T-helper 9 cell (primary cell): Measurements from ENCODE around the gene PDE11A.

Experiments used
- DNase-seq: peaks from one replicate; pipeline ENCODE4 v3.0.0-alpha.2; 2020

The PDE11A gene

DNA sequence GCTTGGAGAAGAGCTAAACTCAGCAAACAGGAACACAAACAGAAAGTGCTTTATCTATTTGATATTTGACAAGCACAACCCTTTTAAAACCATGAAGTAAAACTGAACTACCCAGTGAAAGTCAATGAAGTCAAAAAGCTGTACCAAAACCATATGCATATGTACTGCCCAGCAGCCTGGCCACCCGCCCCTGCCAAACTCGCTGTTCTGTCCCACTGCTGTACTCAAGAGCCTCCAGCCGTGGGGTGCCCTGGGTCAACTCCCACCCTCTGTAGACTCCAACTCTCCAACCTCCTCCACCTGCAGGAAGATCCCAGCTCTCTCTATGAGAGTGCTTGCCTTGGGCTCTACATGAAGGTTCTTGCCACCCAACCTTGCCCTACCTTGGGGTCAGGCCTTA is 411.8 kb downstream of the PDE11A start:
- DNase-seq = no peak

DNA sequence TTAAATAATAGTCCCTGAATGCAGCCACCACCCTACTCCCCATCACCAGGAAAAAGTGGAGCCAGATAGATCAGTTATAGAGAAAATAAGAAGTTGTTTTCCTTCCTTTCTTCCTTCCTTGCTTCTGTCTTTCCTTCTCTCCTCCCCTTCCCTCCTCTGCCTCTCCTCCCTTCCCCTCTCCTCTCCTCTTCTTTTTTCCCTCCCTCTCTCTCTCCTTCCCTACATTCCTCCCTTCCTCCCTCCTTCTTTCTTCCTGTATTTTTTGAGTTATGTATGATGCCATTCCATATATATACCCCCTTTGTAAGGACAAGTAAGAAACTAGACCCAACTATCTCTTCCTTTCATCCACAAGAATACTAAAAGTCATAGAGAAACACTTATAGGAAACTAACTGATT is 414.3 kb downstream of the PDE11A start:
- no peak for DNase-seq

DNA sequence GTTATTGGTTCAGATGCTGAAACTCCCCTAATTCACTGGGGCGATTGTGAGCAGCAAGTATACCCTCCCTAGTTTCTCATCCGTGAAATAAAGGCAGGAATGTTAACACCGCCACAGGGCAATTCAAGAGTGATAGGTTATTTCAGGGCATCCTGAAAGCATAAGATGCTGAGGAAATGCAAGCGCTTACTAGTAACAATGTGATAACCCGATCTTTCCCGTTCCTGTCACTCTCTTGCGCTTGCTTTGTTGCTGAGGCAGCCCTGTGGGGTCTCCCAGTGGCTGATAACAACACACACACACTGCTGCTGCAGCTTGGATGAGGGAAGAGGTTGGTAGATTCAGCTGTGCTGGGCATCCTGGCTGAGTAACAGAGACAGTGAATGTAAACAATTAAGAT is 420.7 kb downstream of the PDE11A start:
- DNase-seq = no peak

DNA sequence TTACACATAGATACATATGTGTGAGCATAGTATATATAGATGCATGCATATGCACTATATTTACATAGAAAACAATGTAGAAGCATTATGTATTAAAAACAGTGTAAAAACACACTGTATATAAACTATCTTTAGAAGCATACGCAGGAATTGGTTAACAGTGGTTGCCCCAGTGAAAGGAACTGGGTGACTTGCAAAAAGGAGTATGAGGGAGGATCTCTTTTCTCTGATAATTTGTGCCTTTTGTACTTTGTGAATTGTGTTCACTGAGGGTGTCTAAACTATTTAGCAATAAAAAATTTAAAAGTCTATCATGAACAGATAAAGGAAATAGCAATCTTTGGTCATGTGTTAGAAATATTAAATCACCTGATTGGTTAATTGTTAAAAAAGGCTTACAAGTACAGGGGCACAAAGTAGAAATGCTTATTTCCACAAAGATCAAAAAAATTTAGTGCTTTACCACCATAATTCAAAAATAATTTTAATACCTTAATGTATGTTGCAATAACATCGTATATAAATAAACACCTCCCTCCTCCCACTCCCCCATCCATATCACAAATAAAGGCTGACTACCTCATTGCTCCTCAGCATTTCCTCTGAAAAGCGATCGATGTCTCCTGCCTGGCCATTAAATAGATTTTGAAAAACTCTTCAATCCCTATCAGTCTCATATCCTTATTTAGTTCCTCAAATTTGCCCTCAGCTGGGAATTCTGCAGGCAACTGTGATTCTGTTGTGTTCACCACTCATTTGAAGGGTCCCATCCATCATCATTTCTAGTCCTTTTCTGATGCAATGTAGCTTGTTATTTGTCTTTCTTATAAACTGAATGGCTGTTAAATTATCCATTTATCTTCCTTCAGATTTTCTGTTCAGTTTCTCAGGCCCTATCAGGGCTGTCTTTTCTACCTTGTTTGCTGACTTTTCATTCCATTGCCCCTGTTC is 422.7 kb downstream of the PDE11A start:
- no peak for DNase-seq

DNA sequence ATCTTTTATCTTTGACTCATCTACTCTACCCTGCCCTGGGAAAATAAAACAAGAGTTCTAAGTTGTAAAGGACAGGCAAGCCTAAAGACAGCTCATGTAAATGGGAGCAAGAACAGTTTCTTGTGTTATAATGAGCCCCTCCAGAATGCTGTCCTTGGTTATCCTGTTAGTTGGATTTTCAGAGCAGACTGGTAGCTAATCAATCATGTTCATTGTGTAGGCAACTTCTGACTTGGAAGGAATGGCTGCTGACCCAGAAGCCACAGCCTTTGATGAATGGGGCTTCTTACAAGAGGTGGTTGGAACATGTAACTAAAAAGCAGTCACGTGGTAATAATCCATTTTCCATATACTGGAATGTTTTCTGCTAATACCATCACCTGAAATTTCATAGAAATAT is 425.8 kb downstream of the PDE11A start:
- DNase-seq = no peak

DNA sequence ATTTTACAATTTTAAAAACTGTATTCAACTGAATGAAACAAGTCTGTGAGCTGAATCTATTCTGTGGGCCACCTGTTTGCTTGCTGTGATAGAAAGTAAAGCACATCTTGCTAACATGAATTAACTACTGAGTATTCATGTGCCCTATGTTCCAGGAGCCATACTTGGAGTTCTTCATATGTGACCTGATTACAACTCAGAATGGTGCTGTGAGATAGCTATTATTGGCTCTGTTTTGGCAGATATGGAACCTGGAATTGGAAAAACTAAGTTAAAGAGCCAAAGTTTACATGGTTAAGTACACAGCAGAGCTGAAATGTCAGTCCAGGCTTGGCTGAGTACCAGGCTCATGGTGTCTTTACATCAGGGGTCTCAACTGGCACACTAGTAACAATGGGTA is 426.3 kb downstream of the PDE11A start:
- DNase-seq = no peak

DNA sequence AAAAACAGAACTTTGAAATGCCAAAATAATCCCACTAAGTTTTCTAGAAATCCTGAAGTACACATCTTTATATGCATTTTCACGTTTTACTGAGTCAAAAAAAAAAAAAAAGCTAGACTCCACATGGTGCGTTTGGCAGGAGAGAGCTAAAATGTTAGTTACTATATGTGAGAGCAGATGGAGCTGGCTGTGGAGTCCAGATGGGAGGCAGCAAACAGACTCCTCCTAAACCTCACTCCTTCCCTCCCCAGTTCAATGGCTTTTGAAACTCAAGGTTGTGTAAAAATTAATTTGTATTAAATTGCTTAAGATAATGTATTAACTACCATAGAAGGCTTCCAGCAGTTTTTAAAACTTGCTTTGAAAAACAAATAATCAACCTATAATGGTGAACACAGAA is 431.2 kb downstream of the PDE11A start:
- no peak for DNase-seq

DNA sequence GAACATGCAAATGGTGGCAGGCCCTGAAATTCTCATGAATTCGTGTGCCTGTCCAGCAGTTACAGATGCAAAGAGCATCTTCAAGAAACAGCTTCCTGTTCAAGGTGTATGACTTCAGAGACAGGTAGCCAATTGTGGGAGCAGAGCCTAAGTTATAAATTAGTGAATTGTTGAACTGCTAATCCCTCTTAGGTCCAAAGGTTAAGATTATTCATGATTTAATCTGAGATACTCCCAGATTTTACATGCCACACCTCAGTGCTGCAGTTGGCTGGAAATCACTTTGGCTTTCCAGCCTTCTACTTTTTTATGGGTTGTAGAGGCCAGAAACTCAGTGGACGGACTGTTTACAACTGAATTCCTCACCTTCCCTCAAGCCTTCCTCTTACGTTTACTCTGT is 432.2 kb downstream of the PDE11A start:
- DNase-seq = no peak

DNA sequence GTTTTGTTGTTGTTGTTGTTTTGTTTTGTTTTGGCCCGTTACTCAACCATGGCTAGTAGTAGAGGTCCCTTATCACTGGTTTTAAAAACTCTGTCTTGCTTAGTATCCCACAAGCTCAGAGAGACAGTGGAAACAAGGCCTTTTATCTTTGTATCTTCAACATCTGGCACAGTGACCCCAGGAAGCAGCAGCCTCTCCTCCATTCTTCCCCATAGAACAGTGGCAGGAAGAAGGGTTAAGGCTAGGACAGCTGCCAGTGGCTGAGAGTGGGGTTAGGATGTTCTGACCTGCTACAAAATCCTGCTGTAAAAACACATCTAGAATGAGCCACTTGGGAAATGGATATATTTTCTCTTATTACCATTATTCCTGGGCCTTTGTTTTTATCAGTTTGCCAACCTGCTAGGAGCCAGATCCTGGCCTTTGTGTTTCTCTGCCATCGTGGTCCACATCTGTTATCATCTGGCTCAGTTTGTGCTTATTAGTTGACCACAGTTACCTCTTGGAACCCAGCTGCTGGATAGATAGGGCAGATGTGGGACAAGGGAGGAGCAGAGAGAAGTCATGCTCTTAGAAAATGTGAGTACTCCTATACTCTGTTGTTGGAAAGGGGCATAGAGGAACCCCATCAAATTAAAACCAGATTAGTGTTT is 433.2 kb downstream of the PDE11A start:
- DNase-seq = no peak

DNA sequence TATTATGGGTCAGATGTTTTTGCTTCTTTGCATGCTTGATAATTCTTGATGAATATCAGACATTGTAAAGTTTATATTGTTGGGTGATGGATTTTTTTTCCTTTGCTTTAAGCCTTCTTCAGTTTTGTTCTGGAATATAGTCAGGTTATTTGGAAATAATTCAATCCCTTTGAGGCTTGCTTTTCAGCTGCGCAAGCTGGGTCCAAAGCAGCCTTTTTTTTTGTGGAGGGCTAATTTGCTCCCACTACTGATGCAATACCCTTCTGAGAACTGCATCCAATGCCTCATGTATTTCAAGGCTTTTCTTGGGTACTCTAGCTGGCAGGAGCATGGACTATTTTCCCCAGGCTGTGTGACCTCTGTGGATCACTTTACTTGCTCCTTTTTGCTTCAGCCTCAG is 434.1 kb downstream of the PDE11A start:
- no peak for DNase-seq

DNA sequence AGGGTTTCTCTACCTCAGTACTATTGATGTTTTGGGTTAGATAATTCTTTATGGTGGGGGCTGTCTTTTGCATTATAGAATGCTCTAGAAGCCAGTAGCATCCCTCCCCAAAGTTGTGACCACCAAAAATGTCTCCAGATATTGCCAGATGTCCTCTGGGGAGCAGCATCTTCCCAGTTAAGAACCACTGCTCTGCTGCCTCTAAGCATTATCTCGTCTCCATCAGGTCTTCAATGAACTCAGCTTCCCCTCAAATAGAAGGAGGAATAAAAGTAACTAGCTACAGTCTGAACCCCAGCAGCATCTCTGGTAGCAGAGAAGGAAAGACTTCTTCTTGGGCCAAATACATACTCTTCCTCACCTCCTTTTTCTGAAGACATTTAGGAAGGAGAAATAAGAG is 435.9 kb downstream of the PDE11A start:
- no peak for DNase-seq

DNA sequence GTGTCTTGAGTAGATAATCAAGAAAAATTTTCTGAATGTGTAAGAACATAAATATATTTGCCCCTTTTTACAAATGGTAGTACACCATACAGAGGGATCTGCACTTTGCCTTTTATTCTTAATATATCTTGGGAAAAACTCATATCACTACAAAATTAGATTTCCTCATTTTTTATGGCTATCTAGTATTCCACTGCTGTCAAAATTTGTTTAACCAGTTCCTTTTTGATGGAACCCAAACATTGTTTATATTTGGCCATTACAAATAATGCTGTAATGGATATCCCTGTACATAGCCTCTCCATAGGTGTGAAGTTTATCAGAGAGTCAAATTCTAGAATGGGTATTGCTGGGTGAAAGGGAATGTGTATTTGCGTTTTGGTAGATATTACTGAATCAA is 436.9 kb downstream of the PDE11A start:
- no peak for DNase-seq

DNA sequence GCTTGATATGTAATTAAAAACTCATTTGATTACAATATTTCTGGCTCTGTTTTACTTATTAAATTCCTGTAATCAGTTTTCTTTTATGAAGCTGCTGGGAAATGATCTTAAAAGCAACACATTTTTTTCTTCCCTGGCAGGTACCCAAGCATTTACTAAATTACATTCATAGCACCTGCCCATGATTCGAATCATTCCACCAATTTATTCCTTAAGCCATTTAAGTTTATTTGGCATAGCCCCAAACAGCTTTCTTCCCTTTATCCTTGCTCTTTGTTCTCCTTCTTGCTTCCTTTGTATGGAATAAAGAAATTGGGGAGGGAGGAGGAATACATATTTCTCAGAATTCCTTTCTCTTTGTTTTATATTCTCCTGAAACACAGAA is 438.7 kb downstream of the PDE11A start:
- DNase-seq = no peak

DNA sequence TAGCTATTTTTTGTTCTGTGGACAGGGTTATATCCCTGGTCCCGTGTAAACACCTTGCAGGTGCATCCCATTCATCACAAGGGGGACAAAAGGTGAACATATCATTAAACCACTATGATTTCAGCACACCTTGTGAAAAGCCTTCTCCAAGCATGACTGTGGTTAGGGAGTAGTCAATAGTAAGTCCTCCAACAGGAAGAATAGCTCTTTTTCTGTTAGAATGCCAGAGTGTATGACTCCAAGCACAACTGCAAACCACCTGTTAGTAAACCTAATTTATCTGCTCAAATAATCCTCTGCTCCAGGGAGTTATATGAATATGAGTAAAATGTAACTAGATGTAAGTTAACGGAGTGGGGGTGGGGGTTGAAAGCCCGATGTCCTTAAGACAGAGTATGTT is 439.5 kb downstream of the PDE11A start:
- no peak for DNase-seq

DNA sequence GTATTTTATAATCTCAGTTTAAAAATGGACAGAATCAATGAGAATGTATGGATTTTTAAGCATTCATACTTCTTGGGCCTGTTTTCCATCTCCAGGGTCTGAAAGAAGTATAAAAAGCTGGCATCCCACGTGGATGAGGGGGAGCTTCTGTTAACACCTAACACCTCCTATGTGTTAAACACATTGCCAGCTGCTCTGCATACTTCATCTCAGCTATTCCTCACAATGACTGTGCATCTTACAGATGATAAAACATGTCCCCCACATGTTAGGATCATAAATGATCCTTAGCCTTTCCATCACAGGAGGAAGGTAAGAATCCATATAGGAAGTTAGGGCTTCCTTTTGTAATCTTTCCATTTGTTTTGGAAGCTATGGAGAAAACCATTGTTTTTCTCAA is 440.9 kb downstream of the PDE11A start:
- no peak for DNase-seq

DNA sequence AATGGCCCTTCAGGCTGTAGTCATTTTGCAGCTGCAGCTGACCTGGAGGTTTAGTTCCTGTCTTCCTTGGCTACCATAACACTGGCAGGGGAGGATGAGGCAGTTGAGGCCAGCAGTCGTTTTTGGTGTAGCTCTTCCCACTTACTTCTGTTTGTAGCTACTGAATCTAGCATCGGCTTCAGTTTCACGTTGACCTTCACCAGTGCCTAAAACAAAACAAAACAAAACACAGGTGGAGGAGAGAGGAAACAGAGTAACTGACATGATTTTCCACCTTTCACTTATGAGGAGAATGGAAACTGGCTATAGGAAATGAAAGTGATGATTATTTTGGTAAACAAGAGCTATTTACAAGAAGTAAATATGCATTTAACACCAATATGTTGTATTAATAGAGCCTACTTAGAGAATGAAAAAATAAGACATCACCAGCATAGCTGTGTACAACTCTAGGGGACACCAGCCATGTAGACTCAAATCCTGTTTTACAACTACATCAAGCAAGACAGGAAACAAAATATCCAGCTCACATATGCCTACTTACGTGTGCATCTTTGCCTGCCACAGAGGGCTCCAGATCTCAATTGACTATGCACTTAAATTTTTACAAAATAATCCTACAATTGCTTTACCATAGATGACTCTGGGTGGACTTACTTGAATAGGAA is 443.1 kb downstream of the PDE11A start:
- DNase-seq = no peak

DNA sequence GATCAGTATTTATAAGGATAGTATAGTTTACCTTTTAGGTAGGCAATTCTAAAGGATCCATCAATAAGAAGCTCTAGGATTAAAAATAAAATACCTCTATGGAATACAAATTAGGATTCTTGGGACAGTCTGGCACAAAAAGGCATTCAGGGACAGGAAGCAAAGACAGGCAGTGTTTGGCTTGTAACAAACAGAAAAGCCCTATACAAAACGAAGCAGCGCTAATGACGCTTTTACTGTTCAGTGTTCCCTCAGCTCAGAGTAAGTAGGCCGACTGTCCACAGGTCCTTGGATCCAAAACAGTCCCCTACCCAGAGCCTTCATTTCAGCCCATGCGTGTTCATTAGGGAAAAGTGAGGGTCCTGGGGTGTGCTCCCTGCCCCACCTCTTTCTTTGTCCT is 443.7 kb downstream of the PDE11A start:
- DNase-seq = no peak

DNA sequence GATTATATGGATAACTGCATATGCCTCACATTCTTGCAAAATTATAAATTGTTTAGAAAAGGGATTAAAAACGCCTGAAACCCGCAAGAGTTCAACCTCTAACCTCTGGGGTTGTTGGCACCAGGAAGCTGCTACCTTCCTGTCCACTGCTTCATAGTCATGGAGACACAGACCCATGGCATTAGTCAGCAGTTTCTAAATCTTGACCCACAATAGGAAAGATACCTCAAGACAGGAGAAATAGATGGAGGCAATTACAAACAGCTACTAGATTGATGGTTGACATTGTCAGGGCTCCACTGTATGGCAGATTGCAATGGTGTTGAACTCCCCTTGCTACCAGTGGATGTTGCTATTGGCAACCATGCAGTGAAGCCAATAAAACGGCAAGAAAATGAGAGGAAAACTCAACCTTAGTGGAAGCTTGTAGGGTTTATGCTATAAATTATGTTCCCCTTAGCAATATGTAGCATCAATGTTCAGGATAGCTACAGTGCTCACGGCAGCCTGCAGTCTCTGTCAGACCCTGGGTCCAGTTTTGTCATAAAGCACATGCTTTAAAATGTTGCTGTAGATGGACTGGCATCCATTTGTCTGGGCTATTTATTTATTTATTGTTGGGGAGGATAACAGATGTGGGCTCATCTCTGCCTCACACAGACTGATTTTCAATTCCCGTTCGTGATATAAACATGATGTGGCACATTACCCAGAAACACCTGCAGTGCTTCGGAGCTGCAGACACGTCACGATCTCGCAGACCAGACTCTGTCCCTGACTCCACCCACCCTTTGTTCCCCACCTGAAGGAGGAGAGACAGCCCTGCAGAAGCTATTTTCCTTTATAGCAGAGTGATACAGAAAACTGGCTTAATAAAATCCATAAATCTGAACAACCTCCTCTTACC is 446.6 kb downstream of the PDE11A start:
- DNase-seq = no peak

DNA sequence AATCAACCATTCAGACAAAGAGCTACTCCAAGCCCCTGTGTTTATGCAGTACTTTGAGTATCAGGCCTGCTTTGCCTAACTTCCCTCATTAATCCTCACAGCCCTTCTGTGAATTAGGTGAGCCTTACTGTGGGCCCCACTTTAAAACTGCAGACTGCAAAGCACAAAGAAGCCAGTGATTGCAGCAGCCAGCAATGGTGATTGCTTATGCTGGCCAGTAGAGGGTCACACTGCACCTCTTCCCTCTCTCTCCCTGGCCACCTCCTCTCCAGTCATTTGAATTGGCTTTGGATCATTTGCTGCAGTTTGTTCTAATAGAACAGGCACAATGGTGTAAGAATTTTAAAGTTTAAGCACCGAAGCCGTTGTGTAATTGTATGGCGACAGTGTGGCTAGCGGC is 450.1 kb downstream of the PDE11A start:
- no peak for DNase-seq

DNA sequence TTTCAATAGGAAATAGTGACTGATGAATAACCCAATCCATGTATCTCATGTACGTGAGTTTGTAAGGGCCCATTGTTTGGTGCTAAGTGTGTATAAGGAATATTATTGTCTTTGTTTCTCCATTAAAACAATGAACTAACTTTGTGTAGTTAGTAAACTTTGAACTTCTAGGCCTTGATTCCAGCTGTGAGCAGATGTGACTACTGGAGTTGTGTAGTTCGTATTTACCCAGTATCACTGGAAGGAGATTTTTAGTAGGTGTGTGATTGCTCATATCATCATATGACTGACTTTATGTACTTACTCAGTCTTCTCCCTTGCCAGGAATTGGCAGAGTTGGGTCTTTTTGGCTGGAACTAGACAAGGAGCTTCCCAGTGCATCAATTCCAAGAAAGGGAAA is 452.6 kb downstream of the PDE11A start:
- no peak for DNase-seq

DNA sequence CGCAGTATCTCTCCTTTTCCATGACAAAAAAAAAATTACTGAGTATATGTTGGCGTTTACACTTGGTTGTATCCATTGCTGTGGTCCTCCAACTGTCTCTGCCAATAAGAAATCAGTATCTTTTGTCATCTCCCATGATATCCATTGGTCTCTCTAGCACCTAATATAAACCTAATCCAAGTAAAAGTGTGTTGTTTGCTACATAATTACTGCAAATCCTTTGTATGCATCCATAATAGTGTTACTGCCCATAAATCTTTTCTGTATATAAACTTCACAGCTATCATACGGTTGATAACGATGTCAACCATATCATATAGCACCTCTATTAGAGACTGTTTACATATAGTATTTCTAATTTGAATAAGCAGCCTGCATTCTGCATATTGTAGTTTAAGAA is 453.1 kb downstream of the PDE11A start:
- no peak for DNase-seq
